Stimulated activated CD4-positive, alpha-beta T cell treated with anti-CD3 and anti-CD28 coated beads, TNF-alpha, amount 100 ng/mL, for 24 hours (primary cell): Measurements from ENCODE around the gene HMGN3.

ENCODE experiments used
- DNase-seq, 3 experiments: peaks; one replicate each; pipeline ENCODE4 v3.0.0-alpha.2; 2020; ENCODE audit warnings: low read depth in 3 of 3

The HMGN3 gene

GRCh38 chr6:79232696-79233462, 1.6 kb downstream of the HMGN3 start:
- no peak for DNase-seq

GRCh38 chr6:79231666-79232065, 2.8 kb downstream of the HMGN3 start:
- no peak for DNase-seq

GRCh38 chr6:79231101-79231500, 3.4 kb downstream of the HMGN3 start:
- no peak for DNase-seq

- no peak for DNase-seq
These were observed 4.3 kb downstream of the HMGN3 start for GRCh38 chr6:79230149-79230548.

- no peak for DNase-seq
These were observed 7.0 kb downstream of the HMGN3 start for GRCh38 chr6:79227445-79227844.

GRCh38 chr6:79226660-79227059, 7.8 kb downstream of the HMGN3 start:
- no peak for DNase-seq

GRCh38 chr6:79225717-79226599, 8.5 kb downstream of the HMGN3 start:
- DNase-seq, result no peak

GRCh38 chr6:79223611-79224404, 10.7 kb downstream of the HMGN3 start:
- no peak for DNase-seq

- no peak for DNase-seq
These were observed 19.2 kb downstream of the HMGN3 start for GRCh38 chr6:79215213-79215824.

GRCh38 chr6:79212859-79213258, 21.6 kb downstream of the HMGN3 start:
- no peak for DNase-seq

- no peak for DNase-seq
These were observed 25.7 kb downstream of the HMGN3 start for GRCh38 chr6:79208816-79209215.

GRCh38 chr6:79203753-79204253, 30.7 kb downstream of the HMGN3 start:
- no peak for DNase-seq

GRCh38 chr6:79202556-79202955, 31.9 kb downstream of the HMGN3 start:
- no peak for DNase-seq

GRCh38 chr6:79201983-79202382, 32.5 kb downstream of the HMGN3 start:
- no peak for DNase-seq

GRCh38 chr6:79201143-79201542, 33.3 kb downstream of the HMGN3 start:
- DNase-seq, result no peak

GRCh38 chr6:79196912-79197311, 37.6 kb downstream of the HMGN3 start:
- no peak for DNase-seq

GRCh38 chr6:79193971-79194370, 40.5 kb downstream of the HMGN3 start:
- DNase-seq, result no peak

- no peak for DNase-seq
These were observed 44.6 kb downstream of the HMGN3 start for GRCh38 chr6:79189760-79190350.

GRCh38 chr6:79188885-79189480, 45.5 kb downstream of the HMGN3 start:
- DNase-seq, result no peak

GRCh38 chr6:79188107-79188506, 46.4 kb downstream of the HMGN3 start:
- DNase-seq, result no peak

- DNase-seq, result no peak
These were observed 47.9 kb downstream of the HMGN3 start for GRCh38 chr6:79186564-79186963.
